C4-2B (cell line): ENCODE measurements around the gene KLHL35.

Experiments
- H3K27ac ChIP-seq: fragments of 450-650 bp; 2 replicates; pipeline ENCODE4 v1.5.1; 2017
- CTCF ChIP-seq: fragments of 450-650 bp; conservative IDR thresholded peaks from 2 replicates; pipeline ENCODE4 v1.5.1; 2017; ENCODE audit warnings: mild to moderate bottlenecking
- ZFX ChIP-seq: fragments of 450-650 bp; IDR thresholded peaks from 2 replicates; pipeline ENCODE4 v1.6.1; 2017

KLHL35 gene, protein sequence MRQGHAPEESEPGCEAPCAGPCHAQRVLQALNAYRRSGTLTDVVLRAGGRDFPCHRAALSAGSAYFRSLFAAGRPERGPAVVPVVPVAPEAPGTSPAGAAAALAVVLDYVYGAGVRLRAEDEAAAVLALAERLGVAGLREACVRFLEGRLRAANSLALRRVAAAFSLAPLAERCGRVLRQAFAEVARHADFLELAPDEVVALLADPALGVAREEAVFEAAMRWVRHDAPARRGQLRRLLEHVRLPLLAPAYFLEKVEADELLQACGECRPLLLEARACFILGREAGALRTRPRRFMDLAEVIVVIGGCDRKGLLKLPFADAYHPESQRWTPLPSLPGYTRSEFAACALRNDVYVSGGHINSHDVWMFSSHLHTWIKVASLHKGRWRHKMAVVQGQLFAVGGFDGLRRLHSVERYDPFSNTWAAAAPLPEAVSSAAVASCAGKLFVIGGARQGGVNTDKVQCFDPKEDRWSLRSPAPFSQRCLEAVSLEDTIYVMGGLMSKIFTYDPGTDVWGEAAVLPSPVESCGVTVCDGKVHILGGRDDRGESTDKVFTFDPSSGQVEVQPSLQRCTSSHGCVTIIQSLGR

GRCh38 chr11:75432911-75433321, at the start of gene KLHL35:
Gene KLHL35, minus strand, starts transcription at chr11:75433203. Its CDS starts 2,574 bp downstream, at chr11:75430629.
- no peak within 1 kb of the TSS; the same call in 1 of the 2 replicates for H3K27ac ChIP-seq
- no peak for TF ChIP-seq ZFX
- TF ChIP-seq CTCF = no peak

- no peak overlapping the region for H3K27ac ChIP-seq
- no peak for TF ChIP-seq CTCF
- no peak for TF ChIP-seq ZFX
Measured at GRCh38 chr11:75481922-75482606, 49.1 kb upstream of the KLHL35 start.

DNA sequence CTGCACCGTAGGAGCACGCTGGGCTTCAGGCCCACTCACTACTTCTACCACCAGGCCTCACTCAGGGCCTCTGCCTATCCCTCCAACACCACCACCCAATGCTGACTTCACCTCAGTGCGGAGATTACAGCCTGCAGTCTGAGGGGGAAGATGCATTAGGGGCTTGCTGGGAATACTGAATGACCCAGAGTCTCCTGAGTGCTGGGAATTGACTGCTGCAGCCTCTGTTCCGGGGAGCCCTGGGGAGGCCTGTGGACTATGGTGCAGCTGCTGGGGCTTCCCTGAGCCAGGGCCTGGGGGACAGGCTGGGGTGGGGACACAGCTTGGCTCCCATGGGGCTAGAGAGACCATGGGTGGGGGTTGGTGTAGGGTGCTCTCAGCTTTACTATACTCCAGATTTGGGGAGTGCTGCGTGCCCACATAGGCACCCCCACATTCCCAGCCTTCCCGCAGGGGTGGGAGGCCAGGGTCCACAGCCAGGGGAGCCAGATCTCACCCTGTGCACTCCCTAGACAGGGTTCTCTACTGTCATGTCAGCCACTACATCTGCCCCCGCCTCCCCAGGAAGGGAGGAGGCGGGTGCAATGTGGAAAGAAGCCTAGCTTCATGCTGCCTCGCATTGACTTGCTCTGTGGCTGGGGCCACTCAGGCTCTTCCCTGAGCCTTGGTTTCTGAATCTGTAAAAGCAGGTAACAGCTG, 48.4 kb upstream of the KLHL35 start:
- TF ChIP-seq CTCF (no peak), ZFX (no peak)

GRCh38 chr11:75480185-75481175, 47.5 kb upstream of the KLHL35 start:
- H3K27ac ChIP-seq = no peak overlapping the region
- TF ChIP-seq CTCF = no peak
- no peak for TF ChIP-seq ZFX

More for the DNA sequence above, 48.4 kb upstream of the KLHL35 start:
- no peak overlapping the region for H3K27ac ChIP-seq

- no peak overlapping the region for H3K27ac ChIP-seq
- TF ChIP-seq ZFX (no peak), CTCF (no peak)
Measured at GRCh38 chr11:75479597-75480145, 46.7 kb upstream of the KLHL35 start.
